Liver (tissue), 3 donors: ENCODE measurements around the gene ANXA11.

Experiments
- CTCF ChIP-seq: fragments of 150-350 bp; IDR thresholded peaks from 2 replicates; pipeline ENCODE4 v1.5.1; 2017; ENCODE audit warnings: improper control_type of control experiment, low read depth, low read length; ENCODE audit not compliant: missing input control
- JUND ChIP-seq, 2 donors: IDR thresholded peaks; 2 replicates each; pipeline ENCODE4 v1.6.1; 2016; ENCODE audit warnings: antibody characterized with exemption in 2 of 2
- MAX ChIP-seq: IDR thresholded peaks from 2 replicates; pipeline ENCODE4 v1.6.1; 2016; ENCODE audit warnings: antibody characterized with exemption
- RXRA ChIP-seq, 2 donors: IDR thresholded peaks; 2 replicates each; pipeline ENCODE4 v1.6.1; 2017 to 2018; ENCODE audit warnings: antibody characterized with exemption in 2 of 2, mild to moderate bottlenecking in 1 of 2
- SP1 ChIP-seq: IDR thresholded peaks from 2 replicates; pipeline ENCODE4 v1.6.1; 2018; ENCODE audit warnings: antibody characterized with exemption, mild to moderate bottlenecking
- YY1 ChIP-seq: IDR thresholded peaks from 2 replicates; pipeline ENCODE4 v1.6.1; 2016; ENCODE audit warnings: antibody characterized with exemption, mild to moderate bottlenecking
- donor health status: healthy.
- donor health status: healthy.

- TF ChIP-seq RXRA (IDR thresholded peaks at IDR 0.05) (no peak), CTCF (no peak), SP1 (no peak), MAX (no peak), JUND (IDR thresholded peaks at IDR 0.05) (no peak), YY1 (no peak)
These were observed 86.7 kb downstream of the ANXA11 start for GRCh38 chr10:80118669-80119068.
